Embryonic facial prominence (tissue), 1 donor: ENCODE measurements around the gene ZBTB7B.
A peak's percentile ranks its signal among the peaks of the same experiment; 100 is the strongest.

Source experiments
- DNase-seq: peaks from one replicate; pipeline ENCODE4 v3.0.0-alpha.2; 2016; ENCODE audit errors: extremely low spot score

The ZBTB7B gene

DNA sequence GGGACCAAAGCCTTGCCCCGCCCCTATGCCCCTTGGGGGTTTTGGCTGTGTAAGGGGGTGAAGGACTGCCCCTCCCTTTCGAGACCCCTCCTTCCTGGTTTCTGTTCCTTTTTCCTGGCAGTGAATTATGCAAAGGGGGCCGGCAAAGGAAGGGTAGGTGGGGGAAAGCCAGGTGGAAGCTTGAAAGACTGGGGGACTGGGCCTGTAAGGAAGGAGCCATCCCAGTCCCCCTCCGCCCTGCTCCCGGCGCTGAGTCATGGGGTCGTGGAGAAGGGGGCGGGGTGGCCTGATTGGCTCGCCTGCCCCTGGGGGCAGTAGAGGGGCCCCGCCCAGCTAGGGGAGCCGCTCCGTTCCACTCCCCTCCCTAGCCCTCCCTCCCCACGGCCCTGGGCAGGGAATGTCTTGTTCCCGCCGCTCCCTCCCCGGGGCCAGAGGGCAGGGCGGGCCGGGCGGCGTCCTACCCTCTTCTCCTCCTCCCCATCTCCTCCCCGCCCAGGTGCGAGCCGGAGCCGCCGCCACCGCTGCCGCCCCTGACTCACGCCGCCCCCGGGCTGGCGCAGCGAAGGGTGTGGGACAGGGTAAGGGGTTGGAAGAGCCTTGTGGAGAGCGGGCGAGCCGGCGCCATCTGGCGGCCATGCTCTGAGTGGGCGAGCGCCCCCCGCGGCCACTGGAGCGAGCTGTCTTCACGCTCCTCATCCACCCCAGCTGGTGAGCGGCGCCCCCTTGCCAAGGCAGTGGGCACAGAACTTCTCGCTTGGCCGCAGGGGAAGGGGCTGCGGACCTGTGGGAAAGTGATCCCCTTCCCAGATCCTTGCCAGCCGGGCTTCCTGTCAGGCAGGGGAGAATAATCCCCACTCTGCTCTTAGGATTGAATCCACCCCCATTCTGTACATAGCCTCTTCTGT, 14.7 kb downstream of the ZBTB7B start:
- DNase-seq, result peak; percentile 71

DNA sequence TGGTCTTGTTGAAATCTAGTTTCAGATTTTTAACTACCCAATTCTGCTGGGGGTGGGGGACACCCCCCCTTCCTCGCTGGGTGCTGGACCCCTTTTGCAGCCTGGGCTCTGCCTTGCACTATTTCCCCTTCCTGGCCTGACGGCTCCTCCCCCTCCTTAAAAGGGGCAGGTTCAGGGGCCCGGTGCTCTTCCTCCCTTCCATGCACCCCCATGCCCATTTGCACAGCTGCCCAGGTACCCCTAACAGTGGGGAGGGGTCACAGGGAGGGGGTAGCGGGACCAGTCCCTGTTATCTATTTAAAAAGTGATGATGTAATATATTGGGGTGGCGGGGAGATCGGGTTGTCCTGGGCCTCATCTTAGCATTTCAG, 15.3 kb downstream of the ZBTB7B start:
- no peak for DNase-seq

DNA sequence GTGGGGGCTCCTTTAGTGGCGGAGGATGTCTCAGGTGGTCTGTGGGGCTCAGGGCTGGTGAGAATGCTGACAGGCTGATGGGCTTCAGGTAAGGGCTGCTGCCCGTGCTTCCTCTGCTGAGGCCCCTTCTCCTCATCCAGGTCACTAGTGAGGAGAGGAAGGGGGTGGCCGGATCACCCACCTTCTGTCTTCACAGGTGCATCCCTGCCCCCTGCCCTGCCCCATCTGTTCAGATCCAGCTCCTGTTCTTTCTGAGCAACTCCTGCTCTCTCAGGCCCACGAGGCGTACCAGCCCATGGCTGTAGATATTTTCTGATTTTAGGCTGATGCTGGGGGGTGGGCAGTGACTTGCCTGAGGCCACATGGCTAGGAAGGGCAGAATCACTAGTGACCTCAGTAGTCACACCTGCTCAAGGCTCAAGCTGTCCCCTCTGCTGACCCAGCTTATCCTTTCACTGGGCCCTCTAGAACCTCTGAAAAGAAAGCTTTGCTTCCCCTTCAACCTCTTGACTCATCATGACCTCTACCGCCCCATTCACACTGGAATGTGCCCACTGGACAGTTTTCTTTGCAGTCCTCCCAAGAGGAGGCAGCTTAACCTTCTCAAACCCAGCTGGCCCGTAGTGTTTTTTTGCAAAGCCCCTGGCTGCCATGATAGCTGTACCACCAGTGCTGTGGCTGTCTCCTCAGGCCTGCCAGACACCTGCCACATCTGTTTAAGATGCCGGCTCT, 16.2 kb downstream of the ZBTB7B start:
- no peak for DNase-seq

DNA sequence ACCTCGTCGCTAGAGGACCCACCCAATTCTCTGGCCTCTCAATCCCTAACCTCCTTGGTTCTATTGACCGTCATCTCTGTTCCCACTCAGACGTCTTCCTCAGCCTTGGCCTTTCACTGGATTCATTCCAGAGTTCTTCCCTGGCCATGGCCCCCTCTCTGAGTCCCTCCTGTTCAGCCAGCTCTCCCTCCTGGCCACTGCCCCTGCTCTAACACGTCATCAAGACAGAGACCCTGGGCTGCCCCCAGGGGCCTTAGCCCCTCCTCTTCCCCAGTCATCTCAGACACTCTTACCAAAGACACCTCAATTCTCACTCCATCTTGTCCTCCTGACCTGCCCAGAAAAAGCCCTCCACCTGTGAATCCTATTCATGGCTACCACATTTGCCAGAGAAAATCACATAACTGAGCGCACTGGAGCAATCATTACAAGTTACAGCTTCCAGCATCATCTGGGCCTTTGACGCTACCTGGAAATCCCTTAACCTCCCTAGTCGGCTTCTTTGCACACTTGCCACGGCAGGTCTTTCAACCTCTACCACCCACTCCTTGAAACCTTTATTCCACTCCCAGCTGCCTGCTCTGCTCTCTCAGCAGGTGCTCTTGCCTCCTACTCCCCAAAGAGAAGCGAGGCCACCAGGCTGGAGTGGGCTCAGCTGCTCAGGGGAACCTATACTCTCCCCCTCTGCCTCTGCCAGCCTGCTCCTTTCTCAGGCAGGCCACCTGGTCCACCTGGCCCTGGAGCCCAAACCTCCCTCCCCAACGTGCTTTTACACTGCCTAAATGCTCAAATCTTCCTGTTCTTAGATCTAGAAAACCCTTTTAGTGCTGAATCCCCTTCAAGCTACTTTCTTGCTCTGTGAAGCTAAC, 17.0 kb downstream of the ZBTB7B start:
- DNase-seq, result no peak

DNA sequence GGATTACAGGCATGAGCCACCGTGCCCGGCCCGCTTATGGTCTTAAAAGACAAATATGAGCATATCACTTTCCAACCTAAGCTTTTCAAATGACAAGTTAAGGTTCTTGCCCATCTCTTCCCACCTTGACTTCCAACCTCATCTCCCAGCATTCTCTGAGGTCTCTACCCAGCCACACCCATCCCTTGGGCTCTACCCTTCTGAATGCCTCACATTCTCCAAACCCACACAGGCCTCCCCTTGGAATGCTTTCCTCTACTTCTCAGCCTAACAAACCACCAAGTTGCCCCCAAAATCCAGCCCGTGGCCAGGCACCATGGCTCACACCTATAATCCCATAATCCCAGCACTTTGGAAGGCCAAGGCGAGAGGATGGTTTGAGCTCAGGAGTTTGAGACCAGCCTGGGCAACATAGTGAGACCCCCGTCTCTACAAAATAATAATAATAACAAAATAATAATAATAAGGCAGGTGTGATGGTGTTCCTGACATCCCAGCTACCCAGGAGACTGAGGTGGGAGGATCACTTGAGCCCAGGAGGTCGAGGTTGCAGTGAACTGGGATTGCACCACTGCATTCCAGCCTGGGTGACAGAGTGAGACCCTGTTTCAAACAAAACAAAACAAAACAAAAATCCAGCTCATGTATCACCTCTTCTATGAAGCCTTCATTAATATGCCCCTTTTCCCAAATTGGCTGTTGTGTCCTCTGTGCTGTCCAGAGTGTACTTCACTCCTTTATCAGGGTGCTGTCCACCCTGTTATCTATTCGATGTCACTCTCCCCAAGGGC, 19.7 kb downstream of the ZBTB7B start:
- DNase-seq, result no peak

DNA sequence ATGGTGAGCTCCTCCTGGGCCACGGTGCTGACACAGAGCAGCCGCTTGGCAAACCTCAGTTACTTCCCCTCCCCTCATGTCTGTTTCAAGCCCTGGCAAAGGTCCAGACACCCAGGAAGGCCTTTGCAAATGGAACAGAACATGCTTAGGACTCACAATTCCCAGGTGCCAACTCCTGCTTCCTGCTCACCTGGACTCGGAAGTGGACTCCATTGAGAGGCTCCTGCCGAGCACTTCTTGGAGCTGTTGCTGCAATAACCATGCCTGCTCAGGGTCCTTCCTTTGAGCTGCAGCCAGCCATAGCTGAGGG, 20.3 kb downstream of the ZBTB7B start:
- no peak for DNase-seq

DNA sequence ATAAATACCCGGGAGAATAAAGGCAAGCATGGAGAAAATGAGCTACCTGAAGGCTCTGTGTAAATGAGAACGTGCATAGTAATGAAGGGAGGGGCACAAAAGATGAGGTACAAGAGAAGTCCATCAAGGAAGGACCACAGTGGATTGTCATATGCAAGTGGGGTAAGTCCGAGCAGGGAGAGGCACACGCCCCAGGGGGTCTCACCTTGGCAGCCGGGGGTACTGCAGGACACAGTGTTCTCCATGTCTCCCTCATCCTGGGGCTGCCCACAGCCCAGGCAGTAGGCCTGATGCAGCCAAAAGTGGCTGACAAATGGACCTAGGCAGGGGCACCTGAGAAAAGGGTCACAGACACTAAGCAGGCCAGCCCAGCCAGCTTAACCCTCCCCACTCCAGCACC, 21.0 kb downstream of the ZBTB7B start:
- DNase-seq, result no peak

DNA sequence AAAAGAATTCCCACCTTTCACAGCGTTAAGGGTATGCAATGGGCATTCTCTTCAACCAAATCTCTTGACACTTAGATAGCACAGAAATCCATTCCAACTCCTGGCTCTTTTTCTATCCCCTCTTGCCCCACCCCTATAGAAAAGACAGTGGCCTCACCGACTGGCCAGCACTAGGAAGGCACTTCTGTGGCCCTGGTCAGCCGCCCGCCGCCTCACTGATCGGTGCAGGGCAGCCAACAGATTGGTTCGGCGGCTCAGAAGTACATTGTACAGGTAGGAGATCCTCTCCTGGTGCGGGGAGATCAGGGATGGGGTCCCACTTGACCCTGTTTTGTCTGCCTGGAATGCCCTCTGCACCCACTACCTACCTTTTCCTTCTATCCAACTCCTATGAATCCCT, 21.7 kb downstream of the ZBTB7B start:
- no peak for DNase-seq

DNA sequence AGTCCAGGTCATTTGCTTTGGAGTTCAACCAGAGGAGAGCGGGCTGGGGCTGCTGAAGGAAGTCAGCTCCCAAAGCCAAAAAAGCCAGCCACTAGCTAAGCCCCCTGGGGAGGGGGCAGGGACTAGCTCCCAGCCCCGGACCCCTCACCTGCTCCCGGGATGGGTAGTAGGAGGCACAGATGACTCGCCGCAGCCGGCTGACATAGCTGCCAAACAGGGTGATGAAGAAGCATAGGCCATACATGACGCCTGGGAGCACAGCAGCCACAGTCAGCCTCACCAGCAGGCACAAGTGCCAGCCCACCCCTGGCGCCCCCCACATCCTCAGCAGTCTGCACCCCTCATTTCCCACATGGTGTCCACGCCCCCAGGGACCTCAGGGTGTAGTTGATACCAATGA, 23.6 kb downstream of the ZBTB7B start:
- no peak for DNase-seq

DNA sequence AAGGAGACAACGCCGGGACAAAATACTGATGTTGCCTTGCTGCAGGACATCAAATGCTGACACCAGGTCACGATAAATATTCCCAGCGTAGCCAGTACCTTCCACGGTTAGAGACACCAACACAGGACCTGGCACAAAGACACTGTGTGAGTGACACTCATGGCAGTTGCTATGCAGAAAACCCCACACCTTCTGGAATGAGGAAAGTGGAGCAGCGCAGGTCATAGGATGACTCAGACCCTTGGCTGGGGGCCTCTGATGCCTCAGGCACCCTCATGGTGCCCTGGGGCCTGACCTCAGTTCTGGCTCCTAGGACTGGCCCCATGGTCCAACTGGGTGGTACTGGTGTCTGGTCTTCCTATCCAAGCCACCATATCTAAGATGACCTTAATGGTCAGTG, 24.0 kb downstream of the ZBTB7B start:
- DNase-seq, result no peak

DNA sequence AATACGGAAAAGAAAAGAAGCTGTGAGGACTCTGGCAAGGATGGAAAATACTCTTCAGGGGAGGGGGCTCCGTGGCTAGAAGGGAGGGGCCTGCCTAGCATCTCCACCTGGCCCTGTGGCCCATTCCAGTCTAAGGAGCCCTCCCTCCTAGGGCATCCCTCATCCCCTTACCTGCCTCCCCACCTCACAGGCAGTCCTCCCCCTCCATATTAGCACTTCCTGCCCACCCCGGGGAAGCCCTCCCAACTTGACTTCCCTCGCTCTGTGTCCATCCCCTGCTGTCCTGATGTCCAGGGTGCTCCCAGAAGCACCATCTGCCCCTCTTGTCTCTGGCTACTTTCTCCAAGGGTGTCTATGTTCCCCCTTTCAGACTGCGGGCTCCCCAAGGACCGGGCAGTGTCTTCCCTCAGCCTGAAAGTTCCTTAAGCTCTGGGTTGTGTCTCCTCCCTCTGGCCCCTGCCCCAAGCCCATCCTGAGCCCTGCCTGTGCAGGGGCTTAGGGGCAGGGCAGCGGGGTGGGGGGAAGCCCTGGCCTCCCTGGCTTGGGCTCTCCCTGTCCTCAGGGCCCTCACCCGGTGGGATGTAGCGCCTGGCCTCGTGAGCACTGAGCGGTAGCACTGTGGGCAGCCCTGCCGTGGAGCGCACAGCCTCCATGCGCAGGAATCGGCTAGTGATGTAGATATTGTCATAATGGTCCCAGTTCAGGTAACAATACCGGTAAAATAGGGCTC, 27.1 kb downstream of the ZBTB7B start:
- no peak for DNase-seq

DNA sequence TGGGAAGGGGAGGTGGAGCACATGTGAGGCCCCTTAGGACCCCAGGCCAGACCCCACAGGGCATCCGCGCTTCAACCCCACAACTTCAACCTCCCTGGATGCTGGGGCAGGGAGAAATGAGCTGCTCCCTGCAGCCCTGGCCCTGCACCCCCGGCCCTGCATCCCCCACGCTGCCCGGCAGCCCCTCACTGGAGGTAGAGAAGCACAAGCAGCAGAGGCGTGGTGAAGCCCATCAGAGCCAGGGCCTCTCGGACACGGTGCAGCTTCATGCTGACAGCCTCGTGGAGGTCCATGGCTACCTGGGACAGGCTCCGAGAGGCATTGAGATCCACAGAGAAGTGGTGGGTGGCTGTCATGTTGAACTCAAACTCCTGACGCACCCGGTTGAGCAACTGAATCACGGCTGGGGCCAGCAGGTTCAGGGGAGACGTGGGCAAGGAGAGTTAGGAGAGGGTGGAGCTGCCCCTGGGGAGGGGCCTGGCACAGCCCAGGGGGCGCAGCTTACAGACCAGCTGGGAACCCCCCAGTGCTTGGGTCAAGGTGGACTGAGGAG, 27.7 kb downstream of the ZBTB7B start:
- no peak for DNase-seq

DNA sequence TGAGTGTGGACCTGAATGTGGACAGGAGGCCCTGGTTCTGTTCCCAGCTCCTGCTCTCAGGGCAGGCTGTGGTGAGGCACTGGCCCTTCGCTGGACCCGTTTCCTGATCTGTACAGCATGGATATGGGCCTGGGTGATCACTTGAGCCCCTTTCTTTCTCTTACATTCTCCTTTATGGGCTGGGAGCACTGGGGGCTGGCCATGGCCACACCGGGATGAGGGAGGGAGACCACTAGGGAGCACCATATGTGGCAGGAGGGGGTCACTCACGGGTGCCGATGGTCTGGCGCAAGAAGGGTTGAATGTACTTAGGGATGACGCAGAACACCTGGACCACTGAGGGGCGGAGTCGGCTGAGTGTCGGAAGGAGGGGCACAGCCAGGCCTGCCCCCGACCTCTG, 28.3 kb downstream of the ZBTB7B start:
- DNase-seq, result no peak

DNA sequence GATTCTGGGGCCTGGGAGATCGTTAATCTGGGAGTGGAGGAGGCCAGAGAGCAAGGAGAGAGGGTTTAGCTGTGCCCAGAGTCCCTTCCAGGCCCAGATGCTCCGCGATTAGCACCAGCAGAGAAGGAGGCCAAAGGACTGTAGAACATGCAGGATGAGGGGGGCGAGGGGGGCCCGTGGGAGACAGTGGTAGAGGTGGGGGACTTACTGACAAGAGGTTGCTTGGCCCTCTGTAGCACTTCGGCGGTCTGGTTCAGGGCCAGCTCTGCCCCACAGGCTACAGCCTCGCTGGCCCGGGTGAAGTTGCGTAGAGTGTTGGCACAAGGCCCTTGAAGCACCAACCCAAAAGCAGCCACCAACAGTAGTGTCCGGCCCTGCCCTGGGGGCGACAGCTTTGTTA, 30.3 kb downstream of the ZBTB7B start:
- DNase-seq, result no peak

DNA sequence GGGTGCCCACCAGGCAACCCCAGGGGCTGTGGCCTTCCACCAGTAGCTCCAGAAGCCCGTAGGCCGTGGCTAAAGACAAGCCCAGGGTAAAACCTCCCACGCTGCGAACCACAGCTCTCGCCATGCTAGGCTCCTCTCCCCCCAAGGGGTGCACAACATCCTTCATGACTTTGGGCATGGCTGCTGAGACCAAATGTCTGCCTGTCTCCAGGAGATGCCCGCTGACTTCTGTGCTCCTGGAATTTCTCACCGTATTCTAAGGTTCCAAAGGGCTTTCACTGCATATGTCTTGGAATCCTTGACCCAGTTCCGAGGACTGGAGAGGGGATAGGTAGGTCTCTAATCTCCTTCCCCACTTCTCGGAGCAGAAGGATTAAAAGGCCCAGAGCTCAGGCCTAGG, 30.9 kb downstream of the ZBTB7B start, which contains the start of the genes DCST1 and DCST2:
Gene DCST1, plus strand, starts transcription at position 301 of the 400 bp plus-strand sequence. CDS start 213 bp downstream, outside the sequence.
Gene DCST2, minus strand, starts transcription at position 258 of the 400 bp plus-strand sequence. Its CDS starts 80 bp downstream, at position 178.
- DNase-seq, result no peak

DNA sequence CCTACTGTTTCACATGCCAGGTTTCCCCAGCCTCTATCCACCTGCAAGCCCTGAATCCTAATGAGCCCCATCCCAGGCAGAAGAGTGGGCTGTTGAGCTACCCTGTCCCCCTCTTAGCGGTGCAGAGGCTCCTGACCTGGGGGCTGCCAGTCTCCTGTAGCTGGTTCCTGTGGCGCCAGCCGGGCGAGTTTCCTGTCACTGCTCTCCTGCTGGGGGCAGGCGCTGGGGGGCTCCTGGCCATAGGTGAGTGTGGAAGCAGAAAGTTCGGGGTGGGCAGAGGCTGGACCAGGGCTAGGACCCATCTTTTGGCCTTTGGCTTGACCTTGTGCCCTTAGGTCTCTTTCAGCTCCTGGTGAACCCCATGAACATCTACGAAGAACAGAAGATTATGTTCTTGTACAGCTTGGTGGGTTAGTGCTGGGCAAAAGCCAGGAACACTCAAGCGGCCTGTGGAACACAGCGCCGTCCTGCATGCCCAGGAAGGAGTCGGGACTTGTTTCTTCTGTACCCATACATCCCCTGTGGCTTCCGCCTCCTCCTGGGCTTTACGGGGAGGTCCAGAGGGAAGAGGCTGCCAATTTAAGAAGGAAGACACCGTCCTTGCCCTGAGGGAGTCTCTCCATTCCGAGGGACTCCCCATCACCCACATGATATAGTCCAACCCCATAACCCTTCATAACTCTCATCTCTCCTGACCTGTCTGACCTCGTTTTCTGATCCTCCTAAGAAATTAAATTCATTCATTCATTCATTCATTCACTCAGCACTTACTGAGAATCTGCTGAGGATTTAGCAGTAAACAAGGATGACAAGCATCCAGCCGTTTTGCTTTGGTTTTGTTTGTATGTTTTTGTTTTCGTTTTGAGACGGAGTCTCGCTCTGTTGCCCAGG, 32.0 kb downstream of the ZBTB7B start:
- DNase-seq, result no peak

DNA sequence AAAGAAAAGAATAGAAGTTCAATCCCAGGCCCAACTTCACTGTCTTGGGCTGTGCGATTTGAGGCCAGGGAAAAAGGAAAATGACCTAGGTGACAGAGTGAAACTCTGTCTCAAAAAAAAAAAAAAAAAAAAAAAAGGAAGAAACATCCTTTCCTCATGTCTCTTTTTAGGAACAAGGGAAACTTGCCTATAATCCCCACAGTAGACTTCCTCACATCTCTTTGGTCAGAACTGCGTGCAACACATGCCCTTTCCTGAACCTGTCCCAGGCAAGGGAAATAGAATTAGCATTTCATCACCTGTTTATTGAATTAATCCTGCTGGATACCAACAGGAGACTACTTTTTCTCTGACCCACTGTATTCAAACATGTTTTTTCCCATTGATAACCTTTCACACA, 33.3 kb downstream of the ZBTB7B start:
- DNase-seq, result no peak

DNA sequence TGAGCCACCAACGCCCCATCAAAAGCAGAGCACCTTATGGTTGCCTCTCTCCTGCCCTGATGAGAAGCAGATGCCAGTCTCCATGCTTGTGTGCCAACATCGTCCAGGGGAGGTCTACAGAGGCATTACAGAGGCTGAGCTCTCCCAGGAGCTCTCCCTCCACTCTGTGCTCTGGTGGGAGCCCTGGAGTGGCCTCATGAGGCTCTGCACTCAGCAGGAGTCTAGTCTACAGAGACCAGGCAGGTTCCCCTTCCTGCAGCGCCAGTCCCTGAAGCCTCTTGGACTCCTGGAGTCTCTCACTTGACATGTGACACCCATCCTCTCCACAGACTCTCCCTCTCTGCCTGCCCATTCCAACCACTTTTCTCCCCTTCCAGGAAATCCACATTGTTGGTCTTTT, 34.4 kb downstream of the ZBTB7B start:
- no peak for DNase-seq

DNA sequence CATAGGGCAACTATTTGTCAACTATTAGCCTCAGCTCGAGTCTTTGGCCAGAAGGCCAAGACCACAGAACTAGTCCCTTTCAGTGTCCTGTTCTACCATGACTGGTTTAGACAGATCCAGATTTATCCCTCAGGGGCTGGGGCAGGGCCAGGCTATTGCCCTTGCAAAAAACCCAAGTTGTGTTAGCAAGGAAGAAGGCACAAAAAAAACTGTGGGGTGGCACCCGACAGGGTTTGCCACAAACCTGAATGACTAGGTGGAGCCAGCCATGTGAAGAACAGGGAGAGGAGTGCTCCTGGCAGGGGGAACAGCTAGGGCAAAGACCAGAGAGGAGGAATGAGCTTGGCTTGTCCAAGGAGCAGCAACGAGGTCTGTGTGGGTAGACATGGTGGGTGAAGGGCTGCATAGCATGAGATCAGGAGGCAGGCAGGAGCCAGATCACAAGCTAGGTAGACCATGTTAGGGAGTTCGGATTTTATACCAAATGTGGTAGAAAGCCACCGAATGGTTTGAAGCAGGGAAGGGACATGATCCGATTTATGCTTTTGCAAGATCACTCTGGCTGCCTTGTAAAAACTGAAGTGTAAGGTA, 35.3 kb downstream of the ZBTB7B start:
- no peak for DNase-seq
